GM12873 (cell line): ENCODE data around the gene ALDH1B1.
A peak's percentile ranks its signal among the peaks of the same experiment; 100 is the strongest.

ENCODE experiments used
- CTCF ChIP-seq: IDR thresholded peaks from 2 replicates; pipeline ENCODE4 v1.5.1; 2012; ENCODE audit warnings: low read depth, mild to moderate bottlenecking, moderate library complexity, low read length, control low read depth; ENCODE audit not compliant: insufficient read depth; ENCODE audit errors: missing control alignments

Gene ALDH1B1

GRCh38 chr9:38362852-38363588, 29.5 kb upstream of the ALDH1B1 start:
- peak; percentile 68 for TF ChIP-seq CTCF

- no peak for TF ChIP-seq CTCF
Measured at GRCh38 chr9:38363589-38363925, 28.9 kb upstream of the ALDH1B1 start.

- no peak for TF ChIP-seq CTCF
Measured at GRCh38 chr9:38367898-38368297, 24.6 kb upstream of the ALDH1B1 start.

- TF ChIP-seq CTCF, result no peak
Measured at GRCh38 chr9:38368731-38369130, 23.8 kb upstream of the ALDH1B1 start.

- TF ChIP-seq CTCF, result no peak
Measured at GRCh38 chr9:38370176-38370575, 22.3 kb upstream of the ALDH1B1 start.

GRCh38 chr9:38371495-38371894, 21.0 kb upstream of the ALDH1B1 start:
- TF ChIP-seq CTCF, result peak; percentile 66

- no peak for TF ChIP-seq CTCF
Measured at GRCh38 chr9:38372762-38373619, 19.5 kb upstream of the ALDH1B1 start.
